GM19324 (cell line): ENCODE results near the gene STK17B.
A peak's percentile ranks its signal among the peaks of the same experiment; 100 is the strongest.

Experiments used
- ATAC-seq: cut with Tn5 transposase; IDR thresholded peaks from one replicate; pipeline ENCODE4 v1.9.1; 2021; ENCODE audit warnings: mild to moderate bottlenecking, moderate library complexity; ENCODE audit not compliant: unreplicated experiment, low FRiP score

STK17B gene

DNA sequence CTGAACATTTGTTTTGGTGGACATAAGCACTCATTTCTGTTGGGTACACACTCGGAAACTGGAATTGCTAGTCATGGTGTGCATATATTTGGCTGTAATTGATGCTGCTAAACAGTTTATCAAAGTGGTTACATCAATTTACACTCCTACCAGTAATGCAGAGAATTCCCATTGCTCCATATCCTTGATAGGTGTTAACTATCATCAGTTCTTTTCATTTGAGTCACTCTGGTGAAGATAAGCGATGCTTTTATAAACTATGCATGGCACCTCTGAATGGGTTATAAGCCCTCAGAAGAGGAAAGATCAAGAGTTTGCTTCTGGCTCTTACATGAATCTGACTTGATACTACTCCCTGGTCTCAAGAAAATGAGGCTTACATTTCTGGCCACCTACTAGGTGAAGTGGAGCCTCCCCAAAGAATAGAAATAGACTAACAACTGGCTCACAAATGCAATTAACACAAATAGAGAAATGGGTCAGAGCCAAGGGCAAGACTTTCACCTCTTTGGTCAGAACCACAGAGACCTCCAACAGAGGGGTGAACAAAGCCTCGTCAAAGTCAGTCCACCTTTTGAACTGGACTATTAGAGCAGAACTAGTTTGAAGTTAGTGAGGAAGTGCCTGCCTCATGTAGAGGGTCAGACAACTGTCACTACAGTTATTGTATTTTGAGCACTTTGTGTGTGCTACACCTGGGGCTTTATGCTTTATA, 15.0 kb upstream of the STK17B start:
- no peak for ATAC-seq

GRCh38 chr2:196184921-196185320, 13.5 kb upstream of the STK17B start:
- ATAC-seq = no peak

GRCh38 chr2:196183528-196184231, 12.3 kb upstream of the STK17B start:
- ATAC-seq = no peak

DNA sequence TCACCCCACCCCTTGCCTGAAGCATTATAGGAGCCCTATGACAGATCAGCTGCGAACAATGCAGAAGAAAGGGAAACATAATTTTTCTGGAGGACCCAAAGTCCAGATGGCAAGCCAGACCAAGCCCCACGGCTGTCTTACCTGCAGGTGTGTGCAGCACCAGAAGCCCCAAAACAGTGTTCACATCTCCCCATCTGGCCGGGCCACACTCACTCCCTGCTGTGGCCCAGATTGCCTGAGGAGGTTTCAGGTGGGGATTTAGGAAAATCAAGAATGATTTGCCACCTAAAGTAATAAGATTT, 11.7 kb upstream of the STK17B start:
- ATAC-seq = peak; percentile 48

DNA sequence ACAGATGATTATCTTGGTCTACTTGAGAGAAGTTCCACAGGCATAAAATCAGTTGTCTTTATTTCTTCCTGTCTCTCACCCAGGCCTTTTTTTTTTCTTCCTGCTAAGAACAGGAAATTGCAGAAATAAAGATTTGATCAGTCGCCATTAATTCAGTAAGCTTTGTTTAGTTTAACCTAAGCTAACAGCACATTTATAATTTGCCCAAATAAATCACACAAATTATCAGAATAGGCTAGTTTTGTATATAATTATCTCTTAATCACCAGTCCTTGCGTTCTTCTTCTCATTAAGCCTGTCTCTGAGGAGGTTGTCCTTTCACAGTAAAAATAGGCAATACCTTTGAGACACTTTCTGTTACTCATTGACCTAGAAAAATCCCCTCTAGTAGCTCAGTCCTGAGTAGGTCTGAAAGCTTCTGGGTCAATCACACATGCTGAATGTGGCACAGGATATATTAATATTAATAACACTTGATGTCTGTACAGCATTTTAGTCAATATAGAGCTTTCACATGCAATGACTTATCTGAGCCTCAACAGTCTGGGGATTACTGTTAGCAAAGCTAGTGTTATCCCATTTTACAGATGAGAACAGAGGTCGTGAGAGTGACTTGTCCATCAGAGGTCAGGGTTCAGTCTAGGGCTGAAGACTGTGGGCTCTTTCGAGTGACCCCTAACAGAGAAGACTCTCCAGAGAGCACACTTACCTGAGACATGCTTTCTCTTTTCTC, 11.2 kb upstream of the STK17B start:
- peak; percentile 92 for ATAC-seq

DNA sequence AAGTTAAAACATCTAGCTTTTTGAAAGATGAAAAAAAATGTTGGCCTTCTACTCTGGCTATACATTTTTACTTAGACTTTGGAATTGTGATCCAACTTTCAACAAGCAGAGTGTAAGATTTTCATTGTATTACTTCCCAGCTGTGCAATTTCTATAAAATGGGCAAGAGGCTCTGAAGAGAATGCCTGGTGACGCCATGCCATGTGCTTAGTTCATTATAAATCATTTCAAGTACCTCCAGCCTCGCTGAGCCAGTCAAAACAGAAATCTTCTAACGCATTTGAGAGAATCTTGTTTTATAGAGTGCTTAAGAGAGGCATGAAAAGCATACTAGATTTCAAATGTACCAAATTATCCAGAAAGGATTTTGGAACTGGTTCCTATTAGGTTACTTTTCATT, 10.1 kb upstream of the STK17B start:
- no peak for ATAC-seq

GRCh38 chr2:196177124-196177523, 5.7 kb upstream of the STK17B start:
- ATAC-seq = no peak

DNA sequence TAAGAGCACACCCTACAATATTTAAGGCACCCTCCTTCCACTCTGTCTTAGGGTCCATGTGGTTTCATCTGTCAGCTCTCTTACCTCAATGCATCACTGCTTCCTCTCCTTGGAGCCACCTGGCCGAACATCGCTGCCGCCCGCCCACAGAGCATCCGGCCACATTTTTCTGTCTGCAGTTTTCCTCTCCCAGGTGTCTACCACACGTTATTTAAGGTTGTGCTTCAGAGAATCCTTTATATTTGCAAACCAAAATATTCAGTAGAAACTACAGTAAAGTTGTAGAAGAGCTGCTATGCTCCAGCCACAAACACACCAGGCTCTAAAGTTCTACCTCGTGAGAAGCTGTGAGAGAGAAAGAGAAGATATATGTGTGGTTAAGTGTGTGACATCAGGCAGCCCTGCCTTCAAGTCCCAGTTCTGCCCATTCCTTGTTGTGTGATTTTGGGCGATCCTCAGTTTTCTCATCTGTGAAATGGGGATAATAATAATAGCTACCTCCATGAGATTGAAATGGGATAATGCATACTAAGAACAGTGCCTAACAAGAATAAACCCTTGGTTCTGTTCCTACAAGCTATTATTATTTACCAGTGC, 4.9 kb upstream of the STK17B start:
- peak; percentile 70 for ATAC-seq

DNA sequence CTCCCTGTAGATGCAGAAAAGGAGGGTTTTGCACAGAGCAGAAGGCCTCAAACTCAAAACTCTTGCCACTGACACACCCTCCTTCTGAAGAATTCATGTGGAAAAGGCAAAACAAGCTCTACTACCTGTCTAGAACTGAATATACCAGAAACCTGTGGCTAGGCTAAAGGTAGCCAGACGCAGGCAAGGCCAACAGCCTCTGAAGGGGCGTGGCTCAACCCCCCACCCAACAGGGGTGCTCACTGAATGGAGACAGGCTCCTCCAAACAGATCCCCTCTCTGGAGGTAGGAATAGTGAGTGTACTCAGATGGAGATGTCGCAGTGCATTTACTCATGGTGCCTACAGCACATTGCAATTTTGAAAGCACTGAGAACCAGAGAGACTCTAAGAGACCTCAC, 3.0 kb upstream of the STK17B start:
- ATAC-seq = no peak

- no peak for ATAC-seq
Observed at GRCh38 chr2:196173505-196173904, 2.1 kb upstream of the STK17B start.

GRCh38 chr2:196172951-196173350, 1.6 kb upstream of the STK17B start:
- no peak for ATAC-seq

DNA sequence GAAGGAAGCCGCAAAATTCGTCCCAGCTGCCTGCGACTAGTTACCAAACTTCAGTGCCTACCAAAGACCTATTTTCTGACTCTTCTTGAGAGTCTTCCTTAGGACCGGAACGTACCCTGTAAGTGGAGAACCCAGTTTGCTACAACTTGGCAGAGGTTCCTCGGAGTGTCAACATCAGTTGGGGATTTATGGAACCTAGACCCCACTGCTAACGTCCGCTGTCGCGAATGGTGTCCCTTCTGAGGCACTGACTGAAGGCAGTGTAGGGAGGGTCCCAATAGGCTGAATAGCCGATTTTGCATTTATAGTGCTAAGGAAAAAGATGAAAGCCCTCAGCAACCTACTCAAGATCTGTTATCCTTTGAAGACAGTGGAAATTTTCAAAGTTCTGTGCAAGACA, 568 bp upstream of the STK17B start:
- no peak for ATAC-seq

DNA sequence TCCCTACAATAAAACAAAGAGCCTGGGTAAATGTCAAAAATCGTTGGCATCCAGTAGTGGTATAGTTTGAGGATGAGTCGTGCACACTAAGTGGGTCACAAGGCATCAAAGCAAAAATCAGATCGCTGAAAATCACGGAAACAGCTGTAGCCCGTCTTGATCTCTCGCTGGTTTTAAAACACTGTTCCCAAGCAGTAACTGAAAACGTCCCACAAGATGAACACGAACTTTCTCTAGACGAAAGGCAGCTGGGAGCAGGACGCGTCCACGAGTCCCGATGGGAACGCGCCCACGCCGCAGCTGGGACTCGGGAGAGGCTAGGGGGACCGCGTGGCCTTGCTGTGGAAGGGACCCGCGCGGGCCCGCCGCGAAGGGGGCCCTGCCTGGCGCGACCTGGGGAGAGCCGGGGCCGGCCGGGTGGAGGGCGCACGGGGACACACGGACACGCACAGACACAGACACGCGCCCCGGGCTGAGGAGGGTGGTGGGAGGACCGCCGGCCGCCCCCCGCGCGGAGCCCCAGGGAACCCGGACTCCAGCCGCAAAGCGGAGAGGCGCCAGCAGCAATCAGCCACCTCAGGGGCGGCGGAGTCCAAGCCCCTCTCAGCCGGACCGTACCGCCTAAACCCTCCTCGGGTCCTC, 651 bp downstream of the STK17B start:
- ATAC-seq = peak; percentile 10

- ATAC-seq = peak; percentile 22
Observed at GRCh38 chr2:196170213-196170605, 1.2 kb downstream of the STK17B start.

GRCh38 chr2:196169516-196169915, 1.9 kb downstream of the STK17B start:
- ATAC-seq = no peak

DNA sequence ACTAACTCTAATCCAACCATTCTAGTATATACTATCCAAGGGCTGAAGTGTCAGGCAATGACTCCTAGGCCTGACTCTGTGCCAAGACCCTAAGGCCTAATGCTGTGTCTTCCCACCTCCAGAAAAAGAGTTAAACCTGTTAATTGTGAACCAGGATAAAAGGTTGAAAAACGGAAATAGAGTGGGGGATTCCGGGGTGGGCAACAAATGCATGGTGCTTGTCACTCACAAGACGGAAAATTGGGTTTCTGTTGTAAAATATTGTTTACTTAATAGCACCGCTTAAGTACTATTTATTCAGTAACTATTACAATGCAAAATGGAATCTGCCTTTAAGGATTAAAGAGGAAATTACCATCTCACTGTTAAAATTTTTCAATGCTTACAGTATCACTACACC, 3.2 kb downstream of the STK17B start:
- ATAC-seq = no peak

GRCh38 chr2:196167666-196168065, 3.7 kb downstream of the STK17B start:
- no peak for ATAC-seq

DNA sequence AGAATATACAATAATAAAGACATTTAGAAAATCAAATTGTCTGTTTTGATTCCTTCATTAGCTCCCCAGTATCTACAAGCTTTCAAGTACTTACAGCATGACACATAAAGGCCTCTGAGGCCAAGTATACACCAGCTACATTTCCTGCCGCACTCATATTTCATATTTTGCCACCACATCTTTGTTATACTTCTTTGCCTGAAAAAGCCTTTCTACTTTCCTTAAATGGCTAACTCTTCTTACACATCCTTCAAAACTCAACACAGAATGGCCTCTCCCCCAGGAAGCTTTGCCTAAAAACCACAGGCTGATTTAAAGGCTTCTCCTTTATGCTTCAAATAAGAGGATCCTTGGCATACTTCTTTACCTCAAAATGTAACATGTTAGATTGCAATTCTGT, 4.5 kb downstream of the STK17B start:
- ATAC-seq = no peak

- no peak for ATAC-seq
Observed at GRCh38 chr2:196165016-196165415, 6.4 kb downstream of the STK17B start.

- no peak for ATAC-seq
Observed at GRCh38 chr2:196163285-196163684, 8.1 kb downstream of the STK17B start.

DNA sequence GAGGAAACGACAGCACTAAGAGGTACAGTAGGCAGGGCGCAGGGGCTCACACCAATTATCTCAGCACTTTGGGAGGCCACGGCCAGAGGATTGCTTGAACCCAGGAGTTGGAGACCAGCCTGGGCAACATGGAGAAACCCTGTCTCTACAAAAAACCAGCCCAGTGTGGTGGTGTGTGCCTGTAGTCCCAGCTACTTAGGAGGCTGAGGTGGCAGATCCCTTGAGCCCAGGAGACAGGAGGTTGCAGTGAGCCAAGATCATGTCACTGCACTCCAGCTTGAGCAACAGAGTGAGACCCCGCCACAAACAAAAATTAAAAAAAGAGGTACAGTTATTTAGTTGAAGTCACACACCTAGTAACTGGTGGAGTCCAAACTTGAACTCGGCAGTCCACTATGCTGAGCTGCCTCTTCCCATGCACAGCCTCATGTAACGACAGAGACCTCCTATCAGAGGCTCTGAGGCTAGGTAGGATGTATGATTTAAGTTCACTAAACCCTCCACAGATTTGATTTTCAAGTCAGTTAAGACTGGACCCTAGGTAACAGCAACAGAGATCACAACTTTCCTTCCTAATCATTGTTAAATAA, 8.7 kb downstream of the STK17B start:
- ATAC-seq = no peak
